Esophagus muscularis mucosa (tissue), 4 donors: ENCODE measurements around the gene FADS2. TPM values are rescaled to one million over a fixed set of nuclear protein-coding genes. Genes with fewer than 3 reads are reported as not detected.

ENCODE experiments used
- DNase-seq: peaks from one replicate; pipeline ENCODE4 v3.0.0-alpha.2; 2017; ENCODE audit errors: extremely low spot score
- H3K27ac ChIP-seq, 4 donors: fragments of 200-600 bp; sonication (generic); replicated peaks in 1 of 4; 1 replicate in 3 of 4; 2 replicates in 1 of 4; pipeline ENCODE4 v1.5.1; 2016 to 2019; ENCODE audit warnings: mild to moderate bottlenecking in 1 of 4
- H3K27me3 ChIP-seq, 4 donors: fragments of 200-600 bp; sonication (generic); one replicate each; pipeline versions ENCODE4 v1.5.1 to v1.6.0; 2016 to 2019
- H3K36me3 ChIP-seq, 4 donors: fragments of 200-600 bp; sonication (generic); one replicate each; pipeline ENCODE4 v1.5.1; 2016 to 2019
- H3K4me1 ChIP-seq, 4 donors: fragments of 200-600 bp; sonication (generic); one replicate each; pipeline ENCODE4 v1.5.1; 2016 to 2019
- H3K4me3 ChIP-seq, 4 donors: fragments of 200-600 bp; sonication (generic); 1 replicate in 2 of 4; 2 replicates in 2 of 4; pipeline ENCODE4 v1.5.1; 2016 to 2019; ENCODE audit warnings: mild to moderate bottlenecking in 4 of 4, moderate library complexity in 1 of 4
- H3K9me3 ChIP-seq, 4 donors: fragments of 200-600 bp; sonication (generic); 1 replicate in 3 of 4; 2 replicates in 1 of 4; pipeline ENCODE4 v1.5.1; 2016 to 2019
- CTCF ChIP-seq, 3 experiments: fragments of 200-600 bp in 2 of 3; fragments of 450-650 bp in 1 of 3; sonication (generic) in 2 of 3; IDR thresholded peaks; one replicate each; pipeline ENCODE4 v1.5.1; 2017 to 2019; ENCODE audit warnings: antibody characterized with exemption in 3 of 3, mild to moderate bottlenecking in 2 of 3, moderate library complexity in 1 of 3
- EP300 ChIP-seq: sonication (generic); formaldehyde crosslinking; IDR thresholded peaks from one replicate; pipeline ENCODE4 v1.6.1; 2017; ENCODE audit warnings: antibody characterized with exemption
- POLR2A ChIP-seq: fragments of 450-650 bp; IDR thresholded peaks from one replicate; pipeline ENCODE4 v1.6.1; 2017; ENCODE audit warnings: antibody characterized with exemption, moderate library complexity, mild to moderate bottlenecking, low read depth
- POLR2AphosphoS5 ChIP-seq, 2 donors: sonication (generic); formaldehyde crosslinking; IDR thresholded peaks; one replicate each; pipeline ENCODE4 v1.6.1; 2017; ENCODE audit warnings: antibody characterized with exemption in 2 of 2
- WGBS: methylation state at CpG from one replicate; pipeline ENCODE4 v1.1.5; 2018; 5-methylcytosine and 5-hydroxymethylcytosine counted together
- intact Hi-C: fragments of 100-400 bp; cut with DNase I; formaldehyde crosslinking; loops from one replicate; pipeline ENCODE4 v1.15.1; 2023
- total RNA-seq, 4 donors: library from RNA; depleted of rRNA; stranded (reverse); fragments of >200 nt; gene quantifications; one replicate each; pipeline versions ENCODE4 v1.1.0 to v1.2.1, GENCODE V29; 2016

The FADS2 gene
- total RNA-seq, 4 donors from 2014 or later = 15.9 to 32.8 (median 28.0) TPM

GRCh38 chr11:61832754-61833153, 4.7 kb downstream of the FADS2 start:
- H3K9me3 ChIP-seq = no peaks in the 10 kb centered on the region
- no peak overlapping the region for H3K4me3 ChIP-seq
- peak overlapping the region in 2 of 4 donors; percentile 82 to 91 for H3K27ac ChIP-seq
- peaks cover 0 to 1% (median 0%) of the 10 kb centered on the region in 4 donors for H3K36me3 ChIP-seq
- intact Hi-C loops = no loop called here
- H3K27me3 ChIP-seq = no peaks in the 10 kb centered on the region
- TF ChIP-seq POLR2A = no peak
- no peak for TF ChIP-seq CTCF (IDR thresholded peaks at IDR 0.05)
- no peak for TF ChIP-seq EP300
- TF ChIP-seq POLR2AphosphoS5 (IDR thresholded peaks at IDR 0.05) = no peak
- DNase-seq = no peak
- 75% methylated on average over 6 of the region's 7 CpGs for WGBS
- H3K4me1 ChIP-seq = peaks cover 31 to 70% (median 60%) of the 10 kb centered on the region in 4 donors

- Histone ChIP-seq H3K27ac (peak overlapping the region in 2 of 4 donors; percentile 79 to 82), H3K36me3 (peaks cover 0 to 9% (median 0%) of the 10 kb centered on the region in 4 donors), H3K9me3 (no peaks in the 10 kb centered on the region), H3K4me1 (peaks cover 28 to 63% (median 53%) of the 10 kb centered on the region in 4 donors), H3K27me3 (no peaks in the 10 kb centered on the region), H3K4me3 (no peak overlapping the region)
- no peak for TF ChIP-seq POLR2AphosphoS5 (IDR thresholded peaks at IDR 0.05)
- TF ChIP-seq POLR2A = no peak
- no peak for TF ChIP-seq CTCF (IDR thresholded peaks at IDR 0.05)
- TF ChIP-seq EP300 = no peak
- no peak for DNase-seq
- 92% methylated on average over 11 of the region's 11 CpGs for WGBS
- intact Hi-C loops = no loop called here
These were observed 5.4 kb downstream of the FADS2 start for GRCh38 chr11:61833471-61833870.

- Histone ChIP-seq H3K4me3 (no peak overlapping the region), H3K36me3 (peaks cover 0 to 13% (median 0%) of the 10 kb centered on the region in 4 donors), H3K9me3 (no peaks in the 10 kb centered on the region), H3K27ac (peak overlapping the region; percentile 53 to 79 (median 67)), H3K4me1 (peaks cover 23 to 58% (median 49%) of the 10 kb centered on the region in 4 donors), H3K27me3 (no peaks in the 10 kb centered on the region)
- DNase-seq = no peak
- TF ChIP-seq POLR2AphosphoS5 (IDR thresholded peaks at IDR 0.05) (no peak), CTCF (IDR thresholded peaks at IDR 0.05) (no peak), POLR2A (no peak), EP300 (no peak)
- WGBS = 93% methylated on average over 12 of the region's 12 CpGs
- intact Hi-C loops = no loop called here
These were observed 5.8 kb downstream of the FADS2 start for GRCh38 chr11:61833926-61834277.

GRCh38 chr11:61834278-61835048, 6.4 kb downstream of the FADS2 start:
- peaks cover 0 to 18% (median 0%) of the 10 kb centered on the region in 4 donors for H3K36me3 ChIP-seq
- peak in 1 of 2 donors; percentile 17 for TF ChIP-seq POLR2AphosphoS5 (IDR thresholded peaks at IDR 0.05)
- TF ChIP-seq CTCF (IDR thresholded peaks at IDR 0.05) = no peak
- TF ChIP-seq EP300 = no peak
- H3K27me3 ChIP-seq = no peaks in the 10 kb centered on the region
- DNase-seq = peak; percentile 93
- no peak overlapping the region for H3K4me3 ChIP-seq
- peak overlapping the region; percentile 53 to 79 (median 67) for H3K27ac ChIP-seq
- WGBS = 55% methylated on average over 10 of the region's 12 CpGs
- H3K4me1 ChIP-seq = peaks cover 18 to 53% (median 43%) of the 10 kb centered on the region in 4 donors
- intact Hi-C loops = no loop called here
- no peaks in the 10 kb centered on the region for H3K9me3 ChIP-seq
